Right renal pelvis (tissue), 4 donors: ENCODE measurements around the gene PLD2. TPM values are rescaled to one million over a fixed set of nuclear protein-coding genes. Genes with fewer than 3 reads are reported as not detected.
"Not testable (repeated sequence)": the region's sequence is repeated elsewhere in the genome, so short reads cannot be mapped to it uniquely, and the experiment has no call there.

Experiments
- DNase-seq, 4 donors: peaks; one replicate each; pipeline ENCODE4 v3.0.0-alpha.2; 2013; ENCODE audit warnings: low read depth in 4 of 4, low spot score in 3 of 4, missing footprints in 1 of 4
- polyA plus RNA-seq, 4 donors: library from polyadenylated mRNA; unstranded; fragments of 120-200 nt; gene quantifications; one replicate each; pipeline ENCODE4 v1.2.1, GENCODE V29; 2013; ENCODE audit not compliant: insufficient read length in 4 of 4

PLD2 gene
- polyA plus RNA-seq, 4 donors = 36.2 to 39.4 (median 38.5) TPM

DNA sequence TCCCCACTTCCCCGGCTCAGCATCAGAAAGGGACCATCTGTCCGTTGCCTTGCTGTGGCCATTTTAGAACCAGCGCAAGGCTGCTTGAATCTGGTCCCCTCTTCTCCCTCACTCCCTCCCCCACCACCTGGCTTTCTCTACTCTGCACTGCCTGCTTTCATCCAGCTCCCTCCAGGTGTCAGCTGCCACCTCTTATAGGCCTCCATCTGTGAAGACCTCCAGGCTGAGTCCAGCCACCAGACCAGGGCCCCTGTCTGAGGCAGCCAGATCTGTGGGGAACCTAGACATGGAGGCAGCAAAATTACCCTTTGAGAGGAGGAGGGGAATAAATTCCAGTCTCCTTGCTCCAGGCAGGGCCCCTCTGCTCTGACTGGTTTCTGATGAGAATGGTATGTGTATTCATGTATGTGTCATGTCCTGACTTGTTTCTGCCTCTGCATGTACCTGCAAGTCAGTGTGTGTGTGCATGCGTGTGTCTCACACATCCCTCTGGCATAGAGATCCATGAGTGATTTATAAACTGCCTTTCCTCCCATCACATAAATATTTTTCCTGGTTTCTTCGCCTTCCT lies 47.2 kb downstream of the PLD2 start:
- no peak for DNase-seq

DNA sequence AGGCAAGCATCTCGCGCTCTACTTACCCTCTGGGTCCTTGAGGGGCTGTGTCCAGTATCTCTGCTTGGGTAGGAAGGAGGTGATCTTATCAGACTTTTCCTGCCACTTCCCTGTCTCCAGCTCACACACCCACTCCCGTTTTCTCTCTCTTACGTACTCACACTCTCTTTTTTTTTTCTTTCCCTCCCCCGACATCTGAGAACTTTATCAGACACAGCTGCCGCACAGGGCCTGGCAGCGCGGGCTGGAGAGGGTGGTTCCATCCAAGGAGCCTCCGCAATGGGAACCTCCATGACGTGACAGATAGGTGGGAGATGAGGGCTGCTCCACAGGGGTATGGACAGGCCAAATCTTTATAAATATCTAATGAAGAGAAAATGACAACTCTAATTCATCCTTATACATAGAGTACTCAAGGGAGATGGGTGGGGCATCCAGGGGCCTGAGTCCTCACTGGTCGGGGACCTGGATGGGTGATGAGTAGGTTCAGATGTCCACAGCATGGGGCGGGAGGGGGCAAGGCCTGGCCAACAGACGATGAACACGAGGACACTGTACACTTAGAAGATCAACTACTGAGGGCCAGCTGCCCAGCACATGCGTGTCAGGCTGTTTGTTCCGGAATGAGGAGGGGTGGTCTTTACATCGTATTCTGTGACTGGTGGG lies 49.5 kb downstream of the PLD2 start:
- no peak for DNase-seq

DNA sequence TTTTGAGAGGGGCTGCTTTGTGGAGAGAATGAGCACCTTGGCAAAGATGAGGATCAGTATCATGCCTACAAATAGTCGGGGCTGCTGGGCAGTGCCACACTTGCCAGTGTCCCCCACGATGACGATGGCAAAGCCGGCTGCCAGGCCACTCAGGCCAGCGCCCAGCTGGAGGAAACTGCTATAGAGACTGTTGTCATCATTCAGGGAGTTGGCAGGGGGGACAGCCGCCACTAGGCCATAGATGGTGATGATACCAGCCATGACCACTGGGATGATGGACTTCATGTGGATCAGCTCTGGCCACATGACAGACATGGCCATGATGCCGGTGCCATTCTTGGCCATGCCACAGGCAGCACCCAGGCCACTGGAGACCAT lies 50.0 kb downstream of the PLD2 start:
- no peak for DNase-seq

DNA sequence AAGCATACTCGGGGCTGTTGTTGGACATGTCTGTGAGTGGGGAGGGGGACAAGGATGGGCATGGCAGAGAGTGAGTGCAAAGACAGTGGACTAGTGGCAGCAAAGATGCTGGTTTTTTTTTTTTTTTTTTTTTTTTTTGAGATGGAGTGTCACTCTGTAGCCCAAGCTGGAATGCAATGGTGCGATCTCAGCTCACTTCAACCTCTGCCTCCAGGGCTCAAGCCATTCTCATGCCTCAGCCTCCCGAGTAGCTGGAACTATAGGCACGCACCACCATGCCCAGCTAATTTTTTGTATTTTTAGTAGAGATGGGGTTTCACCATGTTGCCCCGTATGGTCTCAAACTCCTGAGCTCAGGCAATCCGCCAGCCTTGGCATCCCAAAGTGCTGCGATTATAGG lies 50.4 kb downstream of the PLD2 start:
- DNase-seq = not testable (repeated sequence)

DNA sequence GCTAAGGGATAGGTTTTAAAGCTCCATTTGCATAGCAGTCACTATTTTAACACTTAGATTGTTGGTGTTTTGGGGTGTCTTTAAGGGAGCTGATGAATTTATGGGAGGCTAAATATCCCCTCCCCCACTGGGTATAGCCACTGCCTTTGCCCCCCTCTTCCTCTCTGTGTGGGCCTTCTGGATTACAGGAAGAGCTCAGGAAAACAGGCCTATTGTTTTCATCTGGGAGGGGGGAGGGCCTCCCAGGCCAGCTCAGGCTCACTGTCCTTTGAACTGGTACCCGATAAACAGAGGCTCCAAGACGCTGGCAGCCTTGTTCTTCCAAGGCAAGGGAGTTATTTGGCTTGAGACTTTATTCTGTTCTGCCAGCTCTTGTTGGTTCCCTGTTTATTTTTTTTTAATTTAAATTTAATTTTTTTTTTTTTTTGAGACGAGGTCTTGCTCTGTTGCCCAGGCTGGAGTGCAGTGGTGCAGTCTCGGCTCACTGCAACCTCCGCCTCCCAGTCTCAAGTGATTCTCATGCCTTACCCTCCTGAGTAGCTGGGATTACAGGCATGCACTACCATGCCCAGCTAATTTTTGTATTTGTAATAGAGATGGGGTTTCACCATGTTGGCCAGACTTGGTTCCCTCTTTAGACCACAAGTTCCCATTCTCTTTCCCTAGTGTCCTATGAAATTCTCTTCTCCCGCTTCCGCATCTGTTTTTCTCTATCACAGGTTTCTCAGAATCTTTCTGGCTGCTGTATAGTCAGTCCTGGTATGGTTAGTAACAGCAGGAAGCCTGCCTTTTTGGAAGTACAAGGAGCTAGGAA lies 51.3 kb downstream of the PLD2 start:
- no peak for DNase-seq

DNA sequence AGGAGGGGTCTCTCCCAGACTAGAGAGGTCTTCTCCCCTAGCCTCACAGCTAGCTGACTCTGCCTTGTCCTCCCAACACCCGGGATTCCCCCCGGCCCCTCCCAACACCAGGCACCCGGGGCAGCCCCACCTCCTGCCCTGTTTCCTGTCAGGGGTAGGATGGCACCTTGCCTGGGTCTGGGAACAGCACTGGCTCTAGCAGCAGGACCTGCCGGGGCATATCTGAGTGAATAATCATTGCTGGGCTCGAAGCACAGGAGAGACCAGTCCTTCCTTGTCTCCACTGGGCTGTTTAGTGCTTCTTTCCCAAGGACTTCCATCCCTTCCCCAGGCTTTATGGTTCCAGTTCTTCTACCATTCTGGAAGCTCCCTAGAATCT lies 51.9 kb downstream of the PLD2 start:
- no peak for DNase-seq

DNA sequence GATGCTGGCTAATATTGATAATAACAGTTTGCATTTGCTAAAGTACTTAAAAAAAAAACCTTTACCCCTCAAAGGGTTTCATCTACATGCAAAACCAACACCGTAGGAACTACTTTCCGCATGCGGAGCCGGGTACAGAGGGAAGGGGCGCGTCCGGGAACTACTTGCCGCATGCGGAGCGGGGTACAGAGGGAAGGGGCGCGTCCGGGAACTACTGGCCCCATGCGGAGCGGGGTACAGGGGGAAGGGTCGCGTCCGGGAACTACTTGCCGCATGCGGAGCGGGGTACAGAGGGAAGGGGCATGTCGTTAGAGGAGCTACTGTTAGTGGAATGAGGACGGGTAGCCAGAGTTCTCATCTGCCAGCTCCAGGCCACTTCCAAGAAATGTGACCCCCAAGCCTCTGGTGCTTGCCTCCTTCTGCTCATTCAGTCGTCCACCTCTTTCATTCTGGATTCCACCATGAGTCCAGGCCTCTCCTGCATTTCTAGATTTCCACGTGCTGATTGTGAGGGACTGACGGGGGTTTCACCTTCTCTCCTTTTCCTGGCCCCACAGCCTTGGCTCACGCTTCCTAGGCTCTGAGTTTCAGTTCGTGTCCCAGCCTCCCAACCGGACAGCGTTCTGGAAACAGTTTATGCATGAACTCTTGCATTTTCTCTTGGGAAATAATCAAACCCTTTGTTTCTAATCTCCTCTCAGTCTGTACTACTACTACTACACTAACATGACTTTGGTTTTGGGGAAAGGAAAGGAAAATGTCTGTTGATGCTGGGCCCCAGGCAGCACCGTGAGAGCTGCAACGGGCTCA lies 53.1 kb downstream of the PLD2 start:
- no peak for DNase-seq

DNA sequence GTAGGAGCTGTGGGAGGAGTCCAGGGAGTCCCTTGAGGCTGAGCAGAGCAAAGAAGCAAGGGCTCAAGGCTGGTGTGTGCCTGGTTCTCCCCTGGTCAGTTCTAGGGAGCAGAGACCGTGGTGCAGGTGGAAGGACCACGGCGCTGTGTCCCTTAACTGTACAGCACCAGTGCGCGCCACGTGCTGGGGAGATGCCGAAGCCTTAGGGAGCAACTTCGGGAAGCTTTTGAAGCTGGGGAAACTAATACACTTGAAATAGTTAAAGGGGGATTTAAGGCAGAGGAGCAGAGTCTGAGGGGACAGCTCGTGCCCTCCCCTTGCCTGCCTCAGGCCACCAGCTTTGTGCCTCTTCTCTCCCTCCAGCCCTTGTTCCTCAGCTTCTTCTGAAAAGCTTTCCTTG lies 53.7 kb downstream of the PLD2 start:
- no peak for DNase-seq

DNA sequence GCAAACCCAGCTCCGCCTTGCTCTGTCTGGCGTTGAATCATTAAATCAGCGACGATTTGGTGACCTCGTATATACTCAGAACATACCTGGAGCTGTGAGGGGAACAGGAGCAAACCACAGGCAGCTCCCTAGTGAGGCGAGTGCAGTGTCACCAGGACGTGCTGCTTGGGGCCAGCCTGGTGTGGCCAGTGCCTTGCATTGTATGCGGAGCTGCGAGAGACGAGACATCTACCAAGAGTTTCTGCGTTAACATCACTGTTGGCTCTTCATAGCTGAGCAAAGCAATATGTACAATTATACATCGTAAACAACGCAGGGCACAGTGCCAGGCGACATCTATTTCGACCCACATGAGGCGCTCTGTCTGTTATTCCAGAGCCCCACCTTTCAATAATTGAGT lies 54.1 kb downstream of the PLD2 start:
- DNase-seq = no peak

DNA sequence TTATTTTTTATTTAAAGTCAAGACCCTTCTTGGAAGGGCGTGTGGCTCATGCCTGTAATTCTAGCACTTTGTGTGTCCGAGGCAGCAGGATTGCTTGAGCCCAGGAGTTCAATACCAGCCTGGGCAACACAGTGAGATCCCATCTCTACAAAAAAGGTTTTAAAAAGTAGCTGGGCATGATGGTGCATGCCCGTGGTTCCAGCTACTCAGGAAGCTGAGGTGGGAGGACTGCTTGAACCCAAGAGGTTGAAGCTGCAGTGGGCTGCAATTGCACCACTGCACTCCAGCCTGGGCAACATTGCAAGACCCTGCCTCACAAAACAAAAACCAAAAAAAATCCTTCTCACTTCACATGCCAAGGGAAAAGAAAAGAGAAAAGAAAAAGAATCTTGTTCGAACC lies 55.8 kb downstream of the PLD2 start:
- no peak for DNase-seq

DNA sequence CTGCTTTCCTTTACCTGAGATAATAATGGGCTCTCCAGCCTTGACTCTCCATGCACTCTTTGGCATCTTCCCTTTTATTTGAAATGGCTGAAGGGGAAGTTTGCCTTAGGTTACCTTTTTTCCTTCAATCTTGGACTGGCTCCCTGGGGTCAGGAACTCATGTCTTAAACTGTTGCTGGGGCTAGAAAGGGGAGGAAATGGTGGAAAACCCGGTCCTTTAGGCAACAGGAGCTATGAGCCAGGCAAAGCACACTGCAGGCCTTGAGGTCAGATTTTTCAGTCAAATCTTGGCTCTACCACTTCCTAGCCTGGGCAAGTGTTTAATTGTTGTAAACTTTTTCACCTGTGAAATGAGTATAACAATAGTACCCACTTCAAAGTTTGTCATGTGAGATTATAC lies 56.4 kb downstream of the PLD2 start:
- no peak for DNase-seq

DNA sequence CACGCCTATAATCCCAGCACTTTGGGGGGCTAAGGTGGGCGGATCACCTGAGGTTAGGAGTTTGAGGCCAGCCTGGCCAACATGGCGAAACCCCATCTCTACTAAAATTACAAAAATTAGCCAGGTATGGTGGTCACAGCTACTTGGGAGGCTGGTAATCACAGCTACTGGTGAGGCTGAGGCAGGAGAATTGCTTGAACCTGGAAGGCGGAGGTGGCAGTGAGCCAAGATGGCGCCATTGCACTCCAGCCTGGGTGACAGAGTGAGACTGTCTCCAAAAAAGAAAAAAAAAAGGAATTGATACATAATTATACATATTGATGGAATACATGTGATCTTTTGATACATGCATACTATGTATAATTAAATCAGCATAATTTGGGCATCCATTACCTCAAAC lies 60.6 kb downstream of the PLD2 start:
- DNase-seq = not testable (repeated sequence)

DNA sequence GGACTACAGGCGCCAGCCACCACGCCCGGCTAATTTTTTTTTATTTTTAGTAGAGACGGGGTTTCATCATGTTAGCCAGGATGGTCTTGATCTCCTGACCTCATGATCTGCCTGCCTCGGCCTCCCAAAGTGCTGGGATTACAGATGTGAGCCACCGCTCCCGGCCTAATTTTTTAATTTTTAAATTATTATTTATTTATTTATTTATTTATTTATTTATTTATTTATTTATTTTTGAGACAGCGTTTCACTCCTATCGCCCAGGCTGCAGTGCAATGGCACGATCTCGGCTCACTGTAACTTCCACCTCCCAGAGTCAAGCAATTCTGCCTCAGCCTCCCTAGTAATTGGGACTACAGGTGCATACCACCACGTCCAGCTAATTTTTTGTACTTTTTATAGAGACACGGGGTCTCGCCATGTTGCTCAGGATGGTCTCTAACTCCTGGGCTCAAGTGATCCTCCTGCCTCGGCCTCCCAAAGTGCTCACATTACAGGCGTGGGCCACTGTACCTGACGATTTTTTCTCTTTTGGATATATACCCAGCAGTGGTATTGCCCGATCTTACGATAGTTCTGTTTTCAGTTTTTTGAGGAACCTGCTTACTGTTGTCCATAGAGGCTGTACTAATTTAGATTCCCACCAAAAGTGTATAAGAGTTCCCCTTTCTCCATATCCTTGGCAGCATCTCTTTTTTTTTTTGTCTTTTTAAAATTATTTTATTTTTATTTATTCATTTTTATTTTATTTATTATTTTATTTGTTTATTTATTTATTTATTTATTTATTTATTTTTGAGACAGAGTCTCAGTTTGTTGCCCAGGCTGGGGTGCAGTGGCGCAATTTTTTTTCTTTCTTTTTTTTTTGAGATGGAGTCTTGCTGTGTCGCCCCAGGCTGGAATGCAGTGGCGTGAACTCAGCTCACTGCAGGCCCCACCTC lies 62.4 kb downstream of the PLD2 start:
- DNase-seq = not testable (repeated sequence)

DNA sequence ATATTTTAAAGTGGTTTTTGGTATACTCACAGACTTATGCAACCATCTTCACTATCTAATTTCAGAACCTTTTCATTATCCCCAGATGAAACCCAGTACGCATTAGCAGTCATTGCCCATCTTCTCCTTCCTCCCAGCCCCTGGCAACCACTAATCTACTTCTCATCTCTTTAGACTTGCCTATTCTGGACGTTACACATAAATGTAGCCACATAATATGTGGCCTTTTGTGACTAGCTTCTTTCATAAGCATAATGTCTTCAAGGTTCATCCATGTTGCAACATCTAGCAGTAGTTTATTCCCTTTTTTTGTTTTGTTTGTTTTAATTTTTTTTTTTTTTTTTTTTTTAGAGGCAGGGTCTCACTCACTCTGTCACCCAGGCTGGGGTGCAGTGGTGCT lies 63.9 kb downstream of the PLD2 start:
- DNase-seq = no peak

DNA sequence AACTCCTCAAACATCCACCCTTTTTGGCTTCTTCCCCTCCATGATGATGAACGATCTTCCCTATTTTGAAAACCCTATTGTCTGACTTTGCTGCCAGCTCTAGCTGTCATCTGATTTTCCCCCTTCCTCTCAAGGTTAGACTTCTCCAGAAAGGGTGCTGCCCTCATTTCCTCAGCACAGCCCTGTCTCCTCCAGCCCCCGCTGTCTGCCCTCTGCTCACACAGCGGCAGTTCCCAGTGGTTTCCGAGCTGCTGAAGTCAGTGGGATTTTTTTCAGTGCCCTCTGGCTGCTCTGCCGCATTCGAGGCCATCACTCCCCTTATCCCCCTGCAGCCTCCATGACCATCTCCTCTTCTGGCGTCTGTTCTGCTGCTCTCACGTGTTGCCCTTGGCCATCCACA lies 65.8 kb downstream of the PLD2 start:
- DNase-seq = no peak

Other genes with a start within 250 kb of the PLD2 start
- 10 to 100 TPM in 1 of 4 donors, 1 to 10 TPM in 3; 6.1 to 11.3 (median 8.2) TPM for gene GGT6, start 246.6 kb upstream of the PLD2 start, polyA plus RNA-seq
- 10 to 100 TPM; 55.0 to 66.4 (median 60.5) TPM for gene SMTNL2, start 222.6 kb upstream of the PLD2 start, polyA plus RNA-seq
- gene ALOX15, start 165.5 kb upstream of the PLD2 start, polyA plus RNA-seq = 1 to 10 TPM in 1 of 4 donors, under 1 TPM in 3; 0.17 to 1.1 (median 0.38) TPM
- 10 to 100 TPM; 40.8 to 55.7 (median 50.3) TPM for gene PELP1, start 103.0 kb upstream of the PLD2 start, polyA plus RNA-seq
- 10 to 100 TPM; 29.2 to 34.7 (median 31.2) TPM for gene ARRB2, start 96.5 kb upstream of the PLD2 start, polyA plus RNA-seq
- 10 to 100 TPM; 24.0 to 28.8 (median 27.1) TPM for gene MED11, start 75.7 kb upstream of the PLD2 start, polyA plus RNA-seq
- gene ZMYND15, start 67.3 kb upstream of the PLD2 start, polyA plus RNA-seq = under 1 TPM; 0.41 to 0.95 (median 0.45) TPM
- 10 to 100 TPM; 12.5 to 15.6 (median 13.8) TPM for gene CXCL16, start 67.2 kb upstream of the PLD2 start, polyA plus RNA-seq
- gene TM4SF5, start 35.3 kb upstream of the PLD2 start, polyA plus RNA-seq = 1 to 10 TPM in 3 of 4 donors, under 1 TPM in 1; 0.97 to 3.5 (median 1.9) TPM
- 1 to 10 TPM in 1 of 4 donors, under 1 TPM in 3; 0.31 to 1.1 (median 0.42) TPM for gene VMO1, start 20.8 kb upstream of the PLD2 start, polyA plus RNA-seq
- gene GLTPD2, start 18.2 kb upstream of the PLD2 start, polyA plus RNA-seq = 10 to 100 TPM in 1 of 4 donors, 1 to 10 TPM in 3; 3.8 to 14.9 (median 5.7) TPM
- gene PSMB6, start 11.0 kb upstream of the PLD2 start, polyA plus RNA-seq = 100 to 1,000 TPM; 114 to 153 (median 122) TPM
- gene MINK1, start 26.2 kb downstream of the PLD2 start, polyA plus RNA-seq = 10 to 100 TPM; 56.6 to 69.2 (median 59.0) TPM
- 1 to 10 TPM; 1.0 to 3.3 (median 1.5) TPM for gene C17orf107, start 92.4 kb downstream of the PLD2 start, polyA plus RNA-seq
- 1 to 10 TPM; 1.1 to 2.7 (median 1.5) TPM for gene CHRNE, start 95.9 kb downstream of the PLD2 start, polyA plus RNA-seq
- 1 to 10 TPM; 1.4 to 3.5 (median 1.8) TPM for gene GP1BA, start 125.1 kb downstream of the PLD2 start, polyA plus RNA-seq
- 10 to 100 TPM; 78.2 to 98.0 (median 79.0) TPM for gene SLC25A11, start 132.9 kb downstream of the PLD2 start, polyA plus RNA-seq
- 100 to 1,000 TPM; 131 to 144 (median 138) TPM for gene RNF167, start 133.1 kb downstream of the PLD2 start, polyA plus RNA-seq
- gene PFN1, start 141.4 kb downstream of the PLD2 start, polyA plus RNA-seq = 100 to 1,000 TPM; 376 to 513 (median 389) TPM
- gene ENO3, start 144.0 kb downstream of the PLD2 start, polyA plus RNA-seq = 10 to 100 TPM; 22.1 to 28.7 (median 23.7) TPM
- 100 to 1,000 TPM in 1 of 4 donors, 10 to 100 TPM in 3; 84.8 to 102 (median 95.8) TPM for gene SPAG7, start 160.7 kb downstream of the PLD2 start, polyA plus RNA-seq
- gene CAMTA2, start 180.5 kb downstream of the PLD2 start, polyA plus RNA-seq = 10 to 100 TPM; 24.4 to 27.8 (median 25.3) TPM
- 1 to 10 TPM; 7.9 to 8.6 (median 8.3) TPM for gene INCA1, start 190.4 kb downstream of the PLD2 start, polyA plus RNA-seq
- gene KIF1C, start 190.8 kb downstream of the PLD2 start, polyA plus RNA-seq = 10 to 100 TPM; 75.0 to 96.5 (median 86.3) TPM
- under 1 TPM; 0.21 to 0.43 (median 0.26) TPM for gene SLC52A1, start 228.3 kb downstream of the PLD2 start, polyA plus RNA-seq